IPS-18a (cell line): Measurements from ENCODE around the gene FBLL1.

Source experiments
- H3K27ac ChIP-seq: one replicate; pipeline ENCODE4 v1.5.1; 2013; ENCODE audit warnings: low read length
- H3K27me3 ChIP-seq: one replicate; pipeline ENCODE4 v1.6.1; 2013; ENCODE audit warnings: mild to moderate bottlenecking, low read length; ENCODE audit not compliant: control insufficient read depth, insufficient read depth
- H3K36me3 ChIP-seq: one replicate; pipeline ENCODE4 v1.6.1; 2013; ENCODE audit warnings: low read depth, low read length; ENCODE audit not compliant: control insufficient read depth
- H3K4me1 ChIP-seq: one replicate; pipeline ENCODE4 v1.6.1; 2013; ENCODE audit warnings: low read depth, low read length; ENCODE audit not compliant: control insufficient read depth
- H3K4me3 ChIP-seq: one replicate; pipeline ENCODE4 v1.5.1; 2013; ENCODE audit warnings: low read length
- H3K9ac ChIP-seq: one replicate; pipeline ENCODE4 v1.6.1; 2013; ENCODE audit warnings: mild to moderate bottlenecking, low read length, moderate library complexity
- H3K9me3 ChIP-seq: one replicate; pipeline ENCODE4 v1.6.1; 2013; ENCODE audit warnings: low read depth, low read length; ENCODE audit not compliant: control insufficient read depth

Gene FBLL1

DNA sequence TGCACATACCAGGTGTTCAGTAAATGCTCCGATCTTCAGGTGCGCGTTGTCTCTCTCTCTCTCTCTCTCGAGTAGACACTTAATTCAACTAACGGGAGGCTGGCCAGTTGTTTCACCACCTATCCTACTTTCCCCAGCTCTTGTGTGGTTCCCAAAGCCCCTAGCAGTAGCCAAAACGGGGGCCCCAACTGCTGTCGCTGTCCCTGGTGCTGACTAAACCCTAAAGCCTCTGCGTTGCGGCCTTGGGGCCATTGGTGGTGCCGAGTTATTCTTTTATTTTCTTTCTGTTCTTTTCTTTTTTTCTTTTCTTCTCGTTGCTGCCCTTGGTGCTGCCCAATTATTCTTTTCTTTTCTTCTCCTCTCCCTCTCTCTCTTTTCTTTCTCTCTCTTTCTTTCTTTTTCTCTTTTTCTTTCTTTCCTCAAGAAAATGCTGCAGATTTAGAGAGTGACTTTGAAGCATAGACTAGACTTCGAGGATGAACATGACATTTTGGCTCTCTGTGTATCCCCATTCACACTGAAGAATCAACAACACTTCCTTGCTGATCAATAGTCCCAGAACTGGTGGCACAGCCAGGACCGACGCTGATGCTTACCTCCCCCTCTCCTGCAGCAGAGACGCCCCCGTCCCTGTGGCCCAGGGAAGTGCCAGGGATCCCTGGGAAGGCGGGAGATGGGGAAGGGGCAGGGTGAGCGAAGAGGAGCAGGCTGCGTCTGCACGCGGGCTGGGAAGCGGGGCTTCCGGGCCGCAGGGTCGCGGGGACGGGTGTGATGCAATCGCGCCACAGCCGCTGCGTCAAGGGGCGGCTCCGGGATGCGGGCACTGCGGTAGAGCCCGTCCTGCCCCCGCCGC is at the start of gene FBLL1:
Gene FBLL1 (plus strand): TSS at position 785 of the 853 bp plus-strand sequence. CDS start 200 bp downstream, outside the sequence.
- peak within 1 kb of the TSS; percentile 9 for H3K9ac ChIP-seq
- no peaks in the 10 kb centered on the region for H3K4me1 ChIP-seq
- H3K27me3 ChIP-seq = peaks cover 17% of the 10 kb centered on the region
- no peaks in the 10 kb centered on the region for H3K9me3 ChIP-seq
- no peaks in the 10 kb centered on the region for H3K36me3 ChIP-seq
- no peak within 1 kb of the TSS for H3K27ac ChIP-seq
- peak within 1 kb of the TSS; percentile 63 for H3K4me3 ChIP-seq

DNA sequence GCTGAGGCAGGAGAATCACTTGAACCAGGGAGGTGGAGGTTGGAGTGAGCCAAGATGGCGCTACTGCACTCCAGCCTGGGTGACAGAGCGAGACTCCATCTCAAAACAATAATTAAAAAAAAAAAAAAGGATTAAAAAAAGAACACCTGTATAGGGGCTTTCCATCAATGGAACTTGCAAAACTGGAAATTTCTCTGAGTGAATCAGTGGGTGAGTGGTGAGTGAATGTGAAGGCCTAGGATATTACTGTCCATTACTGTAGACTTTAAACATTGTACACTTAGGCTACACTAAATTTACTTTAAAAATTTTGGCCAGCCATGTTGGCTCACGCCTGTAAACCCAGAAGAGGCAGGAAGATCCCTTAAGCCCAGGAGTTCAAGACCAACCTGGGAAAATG is 48.5 kb upstream of the FBLL1 start:
- Histone ChIP-seq H3K4me1 (no peaks in the 10 kb centered on the region), H3K4me3 (no peak overlapping the region), H3K27me3 (peaks cover 5% of the 10 kb centered on the region), H3K27ac (no peak overlapping the region), H3K9ac (no peak overlapping the region), H3K9me3 (no peaks in the 10 kb centered on the region), H3K36me3 (no peaks in the 10 kb centered on the region)

DNA sequence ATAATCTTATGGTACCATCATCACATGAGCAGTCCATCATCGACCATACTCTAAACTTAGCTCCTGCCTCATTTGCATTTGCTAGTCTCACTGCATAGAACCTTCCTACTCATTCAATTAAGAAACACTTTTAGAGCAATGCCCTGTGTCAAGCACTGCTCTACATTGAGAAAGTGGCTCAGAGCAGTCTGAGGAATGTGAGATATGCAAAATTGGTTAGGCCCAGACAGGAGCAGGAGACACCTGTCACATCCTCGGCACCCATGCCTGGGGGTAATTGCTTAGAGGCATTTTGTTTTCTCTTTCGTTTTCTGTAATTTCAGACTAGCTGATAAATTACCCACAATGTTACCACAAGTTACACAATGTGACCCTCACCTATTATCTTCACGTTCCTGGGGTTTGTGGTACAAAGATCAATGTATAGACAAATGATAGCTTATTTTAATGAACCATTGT is 47.7 kb upstream of the FBLL1 start:
- no peak overlapping the region for H3K9ac ChIP-seq
- H3K4me3 ChIP-seq = no peak overlapping the region
- no peaks in the 10 kb centered on the region for H3K4me1 ChIP-seq
- no peaks in the 10 kb centered on the region for H3K36me3 ChIP-seq
- peaks cover 5% of the 10 kb centered on the region for H3K27me3 ChIP-seq
- H3K9me3 ChIP-seq = no peaks in the 10 kb centered on the region
- no peak overlapping the region for H3K27ac ChIP-seq

DNA sequence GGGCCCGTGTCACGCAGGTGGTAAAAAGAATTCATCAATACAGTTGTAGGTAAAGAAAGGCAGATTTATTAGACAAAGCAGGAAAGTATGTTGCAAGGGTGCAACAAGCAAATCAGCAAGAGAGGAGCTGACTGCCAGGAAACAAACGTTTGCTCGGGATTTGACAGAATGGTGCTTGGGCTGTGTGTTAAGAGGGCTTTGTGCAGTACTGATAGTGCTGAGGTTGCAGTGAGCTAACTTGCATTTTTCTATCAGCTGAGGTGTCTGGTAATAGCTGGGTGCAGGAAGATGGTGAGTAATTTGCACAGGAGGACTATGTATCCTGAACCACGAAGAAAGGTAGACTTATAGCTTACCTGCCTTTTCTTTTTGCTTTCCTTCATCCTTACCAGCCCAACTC is 46.7 kb upstream of the FBLL1 start:
- no peak overlapping the region for H3K4me3 ChIP-seq
- peaks cover 2% of the 10 kb centered on the region for H3K4me1 ChIP-seq
- H3K36me3 ChIP-seq = no peaks in the 10 kb centered on the region
- no peak overlapping the region for H3K27ac ChIP-seq
- peaks cover 5% of the 10 kb centered on the region for H3K27me3 ChIP-seq
- no peak overlapping the region for H3K9ac ChIP-seq
- no peaks in the 10 kb centered on the region for H3K9me3 ChIP-seq

DNA sequence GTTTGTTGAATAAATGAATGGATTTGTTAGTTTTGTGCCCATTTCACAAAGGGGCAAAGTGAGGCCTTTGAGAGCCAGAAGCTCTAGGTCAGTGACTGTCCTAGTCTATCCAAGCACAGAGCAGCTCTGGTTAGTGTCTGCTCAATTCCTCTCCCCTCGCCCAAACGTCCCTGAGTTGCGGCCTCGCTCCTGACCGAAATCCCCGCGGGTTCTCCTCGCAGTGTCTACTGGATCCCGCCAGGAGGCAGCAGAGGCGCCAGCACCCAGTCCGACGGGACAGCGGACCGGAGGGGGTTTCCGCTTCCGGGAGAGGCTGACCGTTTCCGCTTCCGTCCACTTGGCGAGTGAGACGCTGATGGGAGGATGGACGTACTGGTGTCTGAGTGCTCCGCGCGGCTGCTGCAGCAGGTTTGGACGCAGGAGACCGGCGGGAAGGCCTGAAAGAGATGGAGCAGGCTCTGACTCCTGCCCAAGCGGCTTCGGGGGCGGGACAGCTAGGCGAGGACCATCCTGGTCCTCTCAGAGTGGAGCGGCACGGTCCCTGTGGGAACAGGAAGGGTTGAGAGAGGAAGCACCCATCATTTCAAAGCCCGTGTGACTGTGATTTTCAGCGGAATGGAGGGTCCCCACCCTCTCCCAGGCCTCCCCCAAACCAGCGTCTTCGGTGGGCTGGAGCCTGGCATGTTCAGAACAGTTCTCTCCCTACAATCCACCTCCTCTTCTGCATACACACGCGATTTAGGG is 42.8 kb upstream of the FBLL1 start, which contains the start of gene RARS1:
Gene RARS1 (plus strand): TSS at position 336 of the 744 bp plus-strand sequence. CDS start 28 bp downstream, at position 364.
- Histone ChIP-seq H3K27ac (no peak within 1 kb of the TSS), H3K27me3 (peaks cover 5% of the 10 kb centered on the region), H3K9me3 (no peaks in the 10 kb centered on the region), H3K4me3 (peak within 1 kb of the TSS; percentile 97), H3K9ac (peak within 1 kb of the TSS; percentile 74), H3K36me3 (peaks cover 28% of the 10 kb centered on the region), H3K4me1 (peaks cover 4% of the 10 kb centered on the region)

DNA sequence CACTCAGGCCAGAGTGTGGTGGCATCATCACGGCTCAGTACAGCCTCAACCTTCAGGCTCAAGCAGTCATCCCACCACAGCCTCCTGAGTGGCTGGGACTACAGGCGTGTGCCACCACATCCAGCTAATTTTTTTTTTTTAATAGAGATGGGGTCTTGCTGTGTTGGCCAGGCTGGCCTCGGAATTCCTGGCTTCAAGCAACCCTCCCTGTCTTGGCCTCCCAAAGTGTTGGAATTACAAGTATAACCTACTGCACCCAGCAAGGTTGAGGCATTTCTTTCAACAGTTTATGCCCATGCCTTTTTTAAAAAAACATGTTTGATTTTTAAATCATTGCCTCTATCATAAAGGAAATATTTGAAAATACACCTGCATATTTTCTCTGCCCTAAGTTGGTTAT is 40.0 kb upstream of the FBLL1 start:
- H3K9me3 ChIP-seq = no peaks in the 10 kb centered on the region
- H3K4me3 ChIP-seq = no peak overlapping the region
- H3K27ac ChIP-seq = no peak overlapping the region
- H3K27me3 ChIP-seq = no peaks in the 10 kb centered on the region
- H3K9ac ChIP-seq = no peak overlapping the region
- H3K36me3 ChIP-seq = peaks cover 54% of the 10 kb centered on the region
- H3K4me1 ChIP-seq = peaks cover 4% of the 10 kb centered on the region

DNA sequence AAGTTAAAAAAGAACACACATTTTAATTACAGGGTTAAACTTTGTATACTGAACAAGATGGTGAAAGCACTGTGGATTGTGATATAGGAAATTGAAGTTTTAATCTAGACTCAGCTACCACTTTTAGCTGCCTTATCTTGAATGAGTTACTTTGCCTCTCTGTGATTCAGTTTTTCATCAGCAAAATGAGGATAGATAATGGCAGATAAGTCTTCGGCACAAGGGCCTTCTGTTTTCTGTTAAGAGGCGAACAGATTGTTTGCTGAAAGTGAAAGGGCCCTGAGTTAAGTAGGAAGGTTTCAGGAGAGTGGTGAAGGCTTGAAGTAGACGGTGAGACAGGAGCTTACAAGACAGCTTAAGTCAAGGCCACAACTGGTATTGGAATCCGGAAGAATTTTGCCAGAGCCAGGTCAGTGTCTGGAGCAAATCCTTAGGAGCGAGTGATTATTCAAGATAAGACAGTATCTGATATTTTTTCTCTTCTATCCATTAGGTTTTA is 35.0 kb upstream of the FBLL1 start:
- Histone ChIP-seq H3K4me3 (no peak overlapping the region), H3K36me3 (peaks cover 81% of the 10 kb centered on the region)

DNA sequence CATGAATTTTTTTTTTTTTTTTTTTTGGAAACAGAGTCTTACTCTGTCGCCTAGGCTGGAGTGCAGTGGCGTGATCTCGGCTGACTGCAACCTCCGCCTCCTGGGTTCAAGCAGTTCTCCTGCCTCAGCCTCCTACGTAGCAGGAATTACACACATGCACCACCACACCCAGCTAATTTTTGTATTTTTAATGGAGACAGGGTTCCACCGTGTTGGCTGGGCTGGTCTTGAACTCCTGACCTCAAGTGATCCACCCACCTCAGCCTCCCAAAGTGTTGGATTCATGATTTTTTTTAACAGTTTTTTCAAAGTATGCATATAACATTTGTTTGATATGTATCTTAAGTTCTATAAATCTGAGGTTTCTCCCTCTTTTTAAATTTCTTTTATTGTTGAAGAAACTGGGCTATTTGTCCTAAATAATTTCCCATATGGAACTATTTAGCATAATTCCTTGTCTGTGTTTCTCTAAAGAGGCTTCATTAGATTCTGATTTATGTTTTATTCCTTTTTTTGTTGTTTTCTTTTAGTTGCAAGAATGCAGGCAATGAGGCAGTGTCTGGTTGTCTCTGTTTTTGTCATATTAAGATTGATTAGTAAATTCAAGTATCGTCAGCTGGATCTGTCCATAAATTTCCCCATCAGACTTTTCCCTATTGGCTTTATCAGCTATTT is 26.4 kb upstream of the FBLL1 start:
- Histone ChIP-seq H3K27me3 (no peaks in the 10 kb centered on the region), H3K4me1 (no peaks in the 10 kb centered on the region), H3K36me3 (peaks cover 54% of the 10 kb centered on the region), H3K4me3 (no peak overlapping the region), H3K9ac (no peak overlapping the region), H3K9me3 (no peaks in the 10 kb centered on the region), H3K27ac (no peak overlapping the region)

More for the DNA sequence above, 35.0 kb upstream of the FBLL1 start:
- Histone ChIP-seq H3K4me1 (no peaks in the 10 kb centered on the region), H3K27ac (no peak overlapping the region), H3K9me3 (no peaks in the 10 kb centered on the region), H3K9ac (no peak overlapping the region), H3K27me3 (no peaks in the 10 kb centered on the region)

DNA sequence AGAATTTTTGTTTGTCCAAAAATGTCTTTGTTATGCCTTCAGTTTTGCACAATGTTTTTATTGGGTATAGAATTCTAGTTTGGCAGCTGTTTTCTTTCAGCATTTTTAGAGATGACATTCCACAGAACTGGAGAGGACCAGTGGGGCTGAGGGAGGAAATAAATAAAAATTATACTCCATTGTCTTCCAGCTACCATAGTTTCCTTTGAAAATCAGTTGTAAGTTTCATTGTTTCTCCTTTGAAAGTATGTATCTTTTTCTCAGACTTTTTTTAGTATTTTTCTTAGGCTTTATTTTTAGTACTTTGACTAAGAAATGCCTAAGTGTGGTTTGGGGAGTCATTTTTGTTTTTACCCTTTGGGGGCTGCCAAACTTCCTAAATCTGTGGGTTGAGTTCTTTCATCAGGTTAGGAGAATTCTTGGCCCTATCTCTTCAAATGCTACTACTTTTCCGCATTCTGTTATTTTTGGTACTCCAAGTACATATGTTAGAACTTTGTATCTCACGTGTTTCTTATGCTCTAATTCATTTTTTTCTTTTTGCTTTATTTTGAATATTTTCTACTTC is 15.2 kb upstream of the FBLL1 start:
- Histone ChIP-seq H3K4me1 (no peaks in the 10 kb centered on the region), H3K36me3 (peaks cover 84% of the 10 kb centered on the region), H3K9me3 (no peaks in the 10 kb centered on the region), H3K27me3 (no peaks in the 10 kb centered on the region), H3K27ac (no peak overlapping the region), H3K9ac (no peak overlapping the region), H3K4me3 (no peak overlapping the region)

DNA sequence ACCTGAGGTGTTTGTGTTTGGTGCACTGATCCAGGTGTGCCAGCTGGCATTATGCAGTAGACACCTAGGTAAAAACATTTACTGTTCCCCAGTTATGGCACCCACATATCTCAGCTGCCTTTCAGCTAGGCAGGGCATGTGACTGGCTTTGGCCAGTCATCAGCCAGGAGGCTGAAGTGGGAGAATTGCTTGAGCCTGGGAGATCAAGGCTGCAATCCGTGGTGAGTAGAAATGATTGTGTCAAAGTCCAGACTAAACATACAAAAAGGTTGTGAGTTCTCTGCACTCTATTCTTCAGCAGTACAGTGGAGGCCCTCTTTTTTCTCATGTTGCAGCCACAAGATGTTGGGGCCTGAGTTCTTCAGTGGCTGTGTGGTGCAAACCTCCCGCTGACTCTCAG is 3.2 kb upstream of the FBLL1 start:
- Histone ChIP-seq H3K27ac (no peak overlapping the region), H3K27me3 (peaks cover 17% of the 10 kb centered on the region), H3K9me3 (no peaks in the 10 kb centered on the region), H3K4me3 (no peak overlapping the region), H3K4me1 (no peaks in the 10 kb centered on the region), H3K36me3 (no peaks in the 10 kb centered on the region), H3K9ac (no peak overlapping the region)

DNA sequence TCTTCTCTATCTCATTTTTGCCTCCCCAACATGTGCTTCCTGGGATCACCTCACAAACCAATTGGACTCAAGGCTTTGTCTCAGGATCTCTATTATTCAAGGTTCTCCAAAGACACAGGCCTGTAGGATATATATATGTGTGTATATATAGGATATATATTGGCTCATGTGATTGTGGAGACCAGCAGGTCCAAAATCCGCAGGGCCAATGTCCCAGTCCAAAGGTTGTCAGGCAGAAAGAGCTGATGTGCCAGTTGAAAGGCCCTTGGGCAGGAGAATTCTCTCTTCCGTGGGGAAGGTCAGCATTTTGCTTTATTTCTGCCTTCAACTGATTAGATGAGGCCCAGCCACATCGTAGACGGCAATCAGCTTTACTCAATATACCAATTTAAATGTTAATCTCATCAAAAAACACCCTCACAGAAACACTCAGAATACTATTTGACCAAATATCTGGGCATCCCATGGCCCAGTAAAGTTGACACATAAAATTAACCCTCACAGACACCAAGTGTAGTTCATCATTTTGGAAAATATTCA is 1.3 kb upstream of the FBLL1 start:
- Histone ChIP-seq H3K27ac (no peak overlapping the region), H3K4me3 (no peak overlapping the region), H3K27me3 (peaks cover 17% of the 10 kb centered on the region), H3K36me3 (no peaks in the 10 kb centered on the region), H3K4me1 (no peaks in the 10 kb centered on the region), H3K9ac (no peak overlapping the region), H3K9me3 (no peaks in the 10 kb centered on the region)
